K562 (cell line): ENCODE results near the gene SH3PXD2B. TPM values are rescaled to one million over a fixed set of nuclear protein-coding genes. Genes with fewer than 3 reads are reported as not detected.

ENCODE experiments used
- ATAC-seq: fragments of 200-7000 bp; cut with Tn5 transposase; 3 replicates; pipeline ENCODE4 v1.9.1; 2020; ENCODE audit warnings: moderate library complexity
- BruUV-seq: library from RNA; stranded (reverse); fragments of 400-500 nt; replicated peaks from 2 replicates; lab custom pipeline; 2021; lab: Mats Ljungman, UMichigan
- CTCF ChIA-PET: fragments of 300-600 bp; formaldehyde crosslinking; extraction: SDS; loops from one replicate; lab custom pipeline; 2021; ENCODE audit warnings: low intra/inter-chr PET ratio; lab: Yijun Ruan, JAX
- POLR2A ChIA-PET: fragments of 300-600, 350-650 bp; sonication (Branson Sonifier 250); formaldehyde crosslinking; extraction: SDS; loops from one replicate; lab custom pipeline; 2021; ENCODE audit warnings: antibody characterized with exemption, inconsistent platforms; lab: Yijun Ruan, JAX
- DNase-seq, 4 experiments: peaks; one replicate each; pipeline versions ENCODE4 v3.0.0 to v3.0.0-alpha.2; 2011 to 2018; ENCODE audit warnings: low spot score in 3 of 4, mixed read lengths in 3 of 4; ENCODE audit errors: extremely low read depth in 1 of 4
- FAIRE-seq: peaks from 2 replicates; lab custom pipeline; 2011; peaks lifted over from hg19 to GRCh38; lab: Jason Lieb, UNC
- H2AFZ ChIP-seq: 2 replicates; pipeline ENCODE4 v1.6.0; 2011; ENCODE audit warnings: low read depth, low read length, control low read depth, inconsistent platforms
- H3K27ac ChIP-seq: fragments of 200-600 bp; 3 replicates; pipeline ENCODE4 v1.8.0; 2011; ENCODE audit warnings: low read depth, mild to moderate bottlenecking, control low read depth, inconsistent platforms, low read length, moderate library complexity, mixed read lengths; ENCODE audit errors: extremely low read depth
- H3K27me3 ChIP-seq, 2 experiments: fragments of 300-600 bp in 1 of 2; 2 replicates in 1 of 2; 3 replicates in 1 of 2; pipeline versions ENCODE4 v1.6.0 to v1.8.0; 2011; ENCODE audit warnings: inconsistent platforms in 2 of 2, low read length in 2 of 2, mild to moderate bottlenecking in 1 of 2, mixed read lengths in 1 of 2, moderate library complexity in 1 of 2; ENCODE audit not compliant: control insufficient read depth in 2 of 2, insufficient read depth in 2 of 2
- H3K36me3 ChIP-seq: fragments of 300-600 bp; 3 replicates; pipeline ENCODE4 v1.8.0; 2011; ENCODE audit warnings: mild to moderate bottlenecking, low read length, inconsistent platforms; ENCODE audit not compliant: control insufficient read depth, insufficient read depth
- H3K4me1 ChIP-seq, 2 experiments: fragments of 200-600 bp in 1 of 2; replicated peaks in 1 of 2; 2 replicates in 1 of 2; 3 replicates in 1 of 2; pipeline versions ENCODE4 v1.5.1 to v1.8.0; 2011; ENCODE audit warnings: inconsistent platforms in 2 of 2, low read length in 2 of 2, mild to moderate bottlenecking in 1 of 2, mixed read lengths in 1 of 2, moderate library complexity in 1 of 2; ENCODE audit not compliant: control insufficient read depth in 2 of 2, insufficient read depth in 2 of 2
- H3K4me2 ChIP-seq: 2 replicates; pipeline ENCODE4 v1.6.1; 2011; ENCODE audit warnings: low read length, control low read depth, inconsistent platforms, mixed read lengths; ENCODE audit not compliant: insufficient read depth
- H3K4me3 ChIP-seq: fragments of 200-600 bp; sonication (generic), shearing (Covaris generic); 2 replicates; pipeline ENCODE4 v1.5.1; 2016; ENCODE audit warnings: control low read depth, inconsistent platforms
- H3K79me2 ChIP-seq: fragments of 200-600 bp; 3 replicates; pipeline ENCODE4 v1.8.0; 2011; ENCODE audit warnings: low read length, inconsistent platforms; ENCODE audit not compliant: control insufficient read depth, insufficient read depth
- H3K9ac ChIP-seq, 2 experiments: 2 replicates each; pipeline versions ENCODE4 v1.6.0 to v1.6.1; 2011; ENCODE audit warnings: low read depth in 2 of 2, low read length in 2 of 2, control low read depth in 1 of 2, inconsistent platforms in 1 of 2, mild to moderate bottlenecking in 1 of 2, mixed read lengths in 1 of 2; ENCODE audit not compliant: insufficient read depth in 1 of 2
- H3K9me1 ChIP-seq: one replicate; pipeline ENCODE4 v1.6.0; 2011; ENCODE audit warnings: inconsistent platforms, mild to moderate bottlenecking, low read length, moderate library complexity; ENCODE audit not compliant: control insufficient read depth, insufficient read depth
- H3K9me3 ChIP-seq: replicated peaks from 2 replicates; pipeline ENCODE4 v1.5.1; 2011; ENCODE audit warnings: low read depth, low read length, inconsistent platforms; ENCODE audit not compliant: control insufficient read depth, insufficient read depth
- H4K20me1 ChIP-seq: replicated peaks from 2 replicates; pipeline ENCODE4 v1.6.1; 2011; ENCODE audit warnings: low read length, inconsistent platforms, mixed read lengths; ENCODE audit not compliant: control insufficient read depth, insufficient read depth
- CEBPG ChIP-seq, 3 experiments: fragments of 200-800 bp in 1 of 3; sonication (Bioruptor generic) in 1 of 3; sonication (generic) in 1 of 3; formaldehyde crosslinking in 1 of 3; IDR thresholded peaks in 2 of 3; conservative IDR thresholded peaks in 1 of 3; 2 replicates each; pipeline versions ENCODE4 v1.6.1 to v1.8.0; 2016 to 2022; ENCODE audit warnings: missing compliant biosample characterization in 2 of 3, missing genetic modification characterization in 2 of 3, mild to moderate bottlenecking in 1 of 3, missing genetic modification reagents in 1 of 3
- EGR1 ChIP-seq: fragments of 450-650 bp; conservative IDR thresholded peaks from 2 replicates; pipeline ENCODE4 v1.6.1; 2017; ENCODE audit warnings: mild to moderate bottlenecking
- PHF20 ChIP-seq: fragments of 450-650 bp; IDR thresholded peaks from 2 replicates; pipeline ENCODE4 v1.6.1; 2018; ENCODE audit not compliant: partially characterized antibody
- ZNF76 ChIP-seq: fragments of 250-450 bp; sonication (Bioruptor Pico); IDR thresholded peaks from 2 replicates; pipeline ENCODE4 v1.4.0; 2020; ENCODE audit warnings: mild to moderate bottlenecking, moderate library complexity, borderline replicate concordance
- ZNF77 ChIP-seq: fragments of 250-450 bp; sonication (Bioruptor Pico); IDR thresholded peaks from 2 replicates; pipeline ENCODE4 v1.5.0; 2020
- WGBS: fragments of 100-300 bp; shearing (Covaris generic); methylation state at CpG from one replicate; pipeline ENCODE4 v1.1.6; 2016; ENCODE audit warnings: low coverage, mixed read lengths; ENCODE audit not compliant: insufficient coverage; ENCODE audit errors: missing lambda C conversion rate; 5-methylcytosine and 5-hydroxymethylcytosine counted together
- in situ Hi-C: fragments of 300-500 bp; cut with MboI; formaldehyde crosslinking; loops from 4 replicates; pipeline ENCODE4 v1.15.0; 2018; ENCODE audit warnings: inconsistent platforms, mixed read lengths
- intact Hi-C: fragments of 100-400 bp; cut with micrococcal nuclease; formaldehyde crosslinking; loops from 2 replicates; pipeline ENCODE4 v1.14.2; 2022
- polyA plus RNA-seq, 8 experiments: library from polyadenylated mRNA; depleted of rRNA in 4 of 8; stranded (reverse) in 5 of 8; unstranded in 3 of 8; fragments of >200 nt; fragmentation: Nextera tagmentation in 2 of 8; fragmentation: Illumina TruSeq in 1 of 8; extraction: Ambion mirVana in 2 of 8; extraction: Trizol in 1 of 8; gene quantifications; 2 replicates each; pipeline versions ENCODE4 v1.2.1 to v1.2.3, GENCODE V29; 2011 to 2014; ENCODE audit warnings: inconsistent platforms in 1 of 8, missing spikeins in 1 of 8
- total RNA-seq, 7 experiments: library from RNA; depleted of rRNA in 6 of 7; stranded (reverse); fragments of >200 nt in 6 of 7; fragmentation: Illumina TruSeq in 2 of 7; extraction: Trizol in 2 of 7; gene quantifications; 2 replicates each; pipeline versions ENCODE4 v1.2.1 to v1.2.3, GENCODE V29; 2011 to 2021; ENCODE audit warnings: low replicate concordance in 1 of 7
- TF ChIP-seq, protein P1 (sequence below): IDR thresholded peaks from 3 replicates; pipeline ENCODE4 v1.6.1; 2011; ENCODE audit warnings: borderline replicate concordance, mild to moderate bottlenecking, moderate library complexity; ENCODE audit not compliant: insufficient read length; ENCODE audit errors: extremely low read depth
- TF ChIP-seq, protein P2 (sequence below), 2 experiments: IDR thresholded peaks; 2 replicates each; pipeline ENCODE4 v1.6.1; 2012; ENCODE audit warnings: improper control_type of control experiment in 2 of 2, low read depth in 2 of 2, low read length in 2 of 2, borderline replicate concordance in 1 of 2
- TF ChIP-seq, protein P3 (sequence below): sonication (generic); formaldehyde crosslinking; IDR thresholded peaks from 2 replicates; pipeline ENCODE4 v1.8.1; 2023; ENCODE audit warnings: mild to moderate bottlenecking, missing genetic modification reagents
- TF ChIP-seq, protein P4 (sequence below): fragments of 450-650 bp; IDR thresholded peaks from 2 replicates; pipeline ENCODE4 v1.6.1; 2016; ENCODE audit warnings: mild to moderate bottlenecking

Gene SH3PXD2B
- total and polyA plus RNA-seq, 9 of the 15 experiments (the other 6 are each of a cell fraction or from before 2014, with no cell fraction given): 0.04 to 0.66 (median 0.19) TPM

DNA sequence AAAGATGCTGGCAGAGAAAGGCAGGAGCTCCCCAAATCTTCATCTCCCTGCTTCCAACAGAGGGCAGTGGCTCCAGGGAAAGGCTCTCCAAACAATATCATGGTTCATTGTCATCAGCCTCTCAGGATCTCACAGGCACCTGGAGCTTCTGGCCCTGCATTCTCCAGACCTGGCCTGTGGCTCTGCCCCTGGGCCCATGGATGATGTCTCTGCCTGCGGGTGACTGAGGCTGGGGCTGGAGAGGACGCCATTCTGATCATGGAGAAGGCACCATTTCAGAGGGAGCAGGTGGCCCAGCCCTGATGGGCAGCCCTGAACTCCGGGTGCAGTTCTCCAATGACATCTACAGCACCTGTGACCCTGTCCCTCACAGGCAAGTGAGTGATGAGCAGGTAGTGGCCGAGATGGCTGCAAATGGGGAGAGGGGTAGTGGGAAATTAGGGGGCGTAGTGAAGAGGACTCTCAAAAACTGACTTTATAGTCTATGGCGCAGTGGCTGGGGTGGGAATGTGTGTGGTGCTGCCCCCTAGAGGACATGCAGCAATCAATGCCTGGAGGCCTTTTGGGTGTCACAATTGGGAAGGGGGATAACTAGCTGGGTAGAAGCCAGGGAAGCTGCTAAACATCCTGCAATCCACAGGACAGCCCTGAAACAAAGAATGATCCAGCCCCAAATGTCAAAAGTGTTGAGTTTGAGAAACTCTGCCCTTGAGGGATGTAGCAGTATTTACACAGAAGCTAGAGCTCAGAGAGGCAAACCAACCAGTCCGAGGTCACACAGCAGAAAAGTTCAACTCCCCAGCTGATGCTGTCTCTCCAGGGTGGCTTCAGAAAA, 3.2 kb downstream of the SH3PXD2B start:
- Histone ChIP-seq H3K27me3 (peaks cover 14 to 56% of the 10 kb centered on the region in 2 experiments; a peak in 4 of 5 replicates), H4K20me1 (peaks cover 16% of the 10 kb centered on the region), H3K9ac (no peak overlapping the region), H3K4me2 (no peak overlapping the region), H3K4me1 (peaks cover 3 to 12% of the 10 kb centered on the region in 2 experiments; a peak in 3 of 5 replicates), H3K79me2 (no peaks in the 10 kb centered on the region), H3K27ac (no peak overlapping the region), H2AFZ (no peak overlapping the region), H3K9me3 (no peaks in the 10 kb centered on the region), H3K9me1 (no peaks in the 10 kb centered on the region), H3K36me3 (no peaks in the 10 kb centered on the region), H3K4me3 (no peak overlapping the region)
- peak; percentile 60 for FAIRE-seq
- in situ Hi-C loops (loop anchor here (10.0 kb wide), 1 partner anchor 346 kb away; no protein-coding TSS in a partner anchor), intact Hi-C loops (loop anchor here (2.0 to 10.0 kb wide), 2 partner anchors 118 to 346 kb away; no protein-coding TSS in a partner anchor)
- 5% methylated on average over 7 of the region's 7 CpGs for WGBS
- ChIA-PET CTCF (no interaction called here), POLR2A (interaction anchor here (0.6 to 1.6 kb wide), 3 partner anchors 15 to 344 kb away, joined by 3 read pairs; no protein-coding TSS in a partner anchor)
- BruUV-seq: no TSS peak
- DNase-seq: peak; percentile 55 to 65 (median 61)
- peak; percentile 72 for ATAC-seq
- TF ChIP-seq ZNF76 (CRISPR knock-in tag) (no peak), EGR1 (no peak), CEBPG (CRISPR knock-in tag; IDR thresholded peaks at IDR 0.05) (no peak), CEBPG (tag; conservative IDR thresholded peaks at IDR 0.05 in 1 of 2, IDR thresholded peaks at IDR 0.05 in 1 of 2) (0 out of 4 replicates have a peak, but pooled peaks of 1 of the 2 experiments have one; percentile 16), PHF20 (no peak), ZNF77 (CRISPR knock-in tag) (no peak)
- TF ChIP-seq, protein P1, sequence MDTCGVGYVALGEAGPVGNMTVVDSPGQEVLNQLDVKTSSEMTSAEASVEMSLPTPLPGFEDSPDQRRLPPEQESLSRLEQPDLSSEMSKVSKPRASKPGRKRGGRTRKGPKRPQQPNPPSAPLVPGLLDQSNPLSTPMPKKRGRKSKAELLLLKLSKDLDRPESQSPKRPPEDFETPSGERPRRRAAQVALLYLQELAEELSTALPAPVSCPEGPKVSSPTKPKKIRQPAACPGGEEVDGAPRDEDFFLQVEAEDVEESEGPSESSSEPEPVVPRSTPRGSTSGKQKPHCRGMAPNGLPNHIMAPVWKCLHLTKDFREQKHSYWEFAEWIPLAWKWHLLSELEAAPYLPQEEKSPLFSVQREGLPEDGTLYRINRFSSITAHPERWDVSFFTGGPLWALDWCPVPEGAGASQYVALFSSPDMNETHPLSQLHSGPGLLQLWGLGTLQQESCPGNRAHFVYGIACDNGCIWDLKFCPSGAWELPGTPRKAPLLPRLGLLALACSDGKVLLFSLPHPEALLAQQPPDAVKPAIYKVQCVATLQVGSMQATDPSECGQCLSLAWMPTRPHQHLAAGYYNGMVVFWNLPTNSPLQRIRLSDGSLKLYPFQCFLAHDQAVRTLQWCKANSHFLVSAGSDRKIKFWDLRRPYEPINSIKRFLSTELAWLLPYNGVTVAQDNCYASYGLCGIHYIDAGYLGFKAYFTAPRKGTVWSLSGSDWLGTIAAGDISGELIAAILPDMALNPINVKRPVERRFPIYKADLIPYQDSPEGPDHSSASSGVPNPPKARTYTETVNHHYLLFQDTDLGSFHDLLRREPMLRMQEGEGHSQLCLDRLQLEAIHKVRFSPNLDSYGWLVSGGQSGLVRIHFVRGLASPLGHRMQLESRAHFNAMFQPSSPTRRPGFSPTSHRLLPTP: no peak
- TF ChIP-seq, protein P2, sequence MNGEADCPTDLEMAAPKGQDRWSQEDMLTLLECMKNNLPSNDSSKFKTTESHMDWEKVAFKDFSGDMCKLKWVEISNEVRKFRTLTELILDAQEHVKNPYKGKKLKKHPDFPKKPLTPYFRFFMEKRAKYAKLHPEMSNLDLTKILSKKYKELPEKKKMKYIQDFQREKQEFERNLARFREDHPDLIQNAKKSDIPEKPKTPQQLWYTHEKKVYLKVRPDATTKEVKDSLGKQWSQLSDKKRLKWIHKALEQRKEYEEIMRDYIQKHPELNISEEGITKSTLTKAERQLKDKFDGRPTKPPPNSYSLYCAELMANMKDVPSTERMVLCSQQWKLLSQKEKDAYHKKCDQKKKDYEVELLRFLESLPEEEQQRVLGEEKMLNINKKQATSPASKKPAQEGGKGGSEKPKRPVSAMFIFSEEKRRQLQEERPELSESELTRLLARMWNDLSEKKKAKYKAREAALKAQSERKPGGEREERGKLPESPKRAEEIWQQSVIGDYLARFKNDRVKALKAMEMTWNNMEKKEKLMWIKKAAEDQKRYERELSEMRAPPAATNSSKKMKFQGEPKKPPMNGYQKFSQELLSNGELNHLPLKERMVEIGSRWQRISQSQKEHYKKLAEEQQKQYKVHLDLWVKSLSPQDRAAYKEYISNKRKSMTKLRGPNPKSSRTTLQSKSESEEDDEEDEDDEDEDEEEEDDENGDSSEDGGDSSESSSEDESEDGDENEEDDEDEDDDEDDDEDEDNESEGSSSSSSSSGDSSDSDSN (IDR thresholded peaks at IDR 0.05; ENCODE audit: borderline replicate concordance in 1 of 2, low read depth in 2 of 2, low read length in 2 of 2): no peak
- TF ChIP-seq, protein P3, sequence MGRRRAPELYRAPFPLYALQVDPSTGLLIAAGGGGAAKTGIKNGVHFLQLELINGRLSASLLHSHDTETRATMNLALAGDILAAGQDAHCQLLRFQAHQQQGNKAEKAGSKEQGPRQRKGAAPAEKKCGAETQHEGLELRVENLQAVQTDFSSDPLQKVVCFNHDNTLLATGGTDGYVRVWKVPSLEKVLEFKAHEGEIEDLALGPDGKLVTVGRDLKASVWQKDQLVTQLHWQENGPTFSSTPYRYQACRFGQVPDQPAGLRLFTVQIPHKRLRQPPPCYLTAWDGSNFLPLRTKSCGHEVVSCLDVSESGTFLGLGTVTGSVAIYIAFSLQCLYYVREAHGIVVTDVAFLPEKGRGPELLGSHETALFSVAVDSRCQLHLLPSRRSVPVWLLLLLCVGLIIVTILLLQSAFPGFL (CRISPR knock-in tag): no peak
- TF ChIP-seq, protein P4, sequence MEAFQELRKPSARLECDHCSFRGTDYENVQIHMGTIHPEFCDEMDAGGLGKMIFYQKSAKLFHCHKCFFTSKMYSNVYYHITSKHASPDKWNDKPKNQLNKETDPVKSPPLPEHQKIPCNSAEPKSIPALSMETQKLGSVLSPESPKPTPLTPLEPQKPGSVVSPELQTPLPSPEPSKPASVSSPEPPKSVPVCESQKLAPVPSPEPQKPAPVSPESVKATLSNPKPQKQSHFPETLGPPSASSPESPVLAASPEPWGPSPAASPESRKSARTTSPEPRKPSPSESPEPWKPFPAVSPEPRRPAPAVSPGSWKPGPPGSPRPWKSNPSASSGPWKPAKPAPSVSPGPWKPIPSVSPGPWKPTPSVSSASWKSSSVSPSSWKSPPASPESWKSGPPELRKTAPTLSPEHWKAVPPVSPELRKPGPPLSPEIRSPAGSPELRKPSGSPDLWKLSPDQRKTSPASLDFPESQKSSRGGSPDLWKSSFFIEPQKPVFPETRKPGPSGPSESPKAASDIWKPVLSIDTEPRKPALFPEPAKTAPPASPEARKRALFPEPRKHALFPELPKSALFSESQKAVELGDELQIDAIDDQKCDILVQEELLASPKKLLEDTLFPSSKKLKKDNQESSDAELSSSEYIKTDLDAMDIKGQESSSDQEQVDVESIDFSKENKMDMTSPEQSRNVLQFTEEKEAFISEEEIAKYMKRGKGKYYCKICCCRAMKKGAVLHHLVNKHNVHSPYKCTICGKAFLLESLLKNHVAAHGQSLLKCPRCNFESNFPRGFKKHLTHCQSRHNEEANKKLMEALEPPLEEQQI: no peak
